Activated T-helper 9 cell treated with anti-CD3 and anti-CD28 coated beads, Interleukin-2, amount 50 U/mL, for 16 hours (primary cell): Measurements from ENCODE around the gene ZNRD2.

Source experiments
- DNase-seq: peaks from one replicate; pipeline ENCODE4 v3.0.0-alpha.2; 2020; ENCODE audit warnings: low read depth

The ZNRD2 gene

GRCh38 chr11:65588199-65589054 is 18.1 kb downstream of the ZNRD2 start:
- peak; percentile 55 for DNase-seq

GRCh38 chr11:65589444-65590239 is 19.4 kb downstream of the ZNRD2 start:
- DNase-seq, result no peak

GRCh38 chr11:65590240-65590738 is 20.0 kb downstream of the ZNRD2 start:
- DNase-seq, result no peak

DNA sequence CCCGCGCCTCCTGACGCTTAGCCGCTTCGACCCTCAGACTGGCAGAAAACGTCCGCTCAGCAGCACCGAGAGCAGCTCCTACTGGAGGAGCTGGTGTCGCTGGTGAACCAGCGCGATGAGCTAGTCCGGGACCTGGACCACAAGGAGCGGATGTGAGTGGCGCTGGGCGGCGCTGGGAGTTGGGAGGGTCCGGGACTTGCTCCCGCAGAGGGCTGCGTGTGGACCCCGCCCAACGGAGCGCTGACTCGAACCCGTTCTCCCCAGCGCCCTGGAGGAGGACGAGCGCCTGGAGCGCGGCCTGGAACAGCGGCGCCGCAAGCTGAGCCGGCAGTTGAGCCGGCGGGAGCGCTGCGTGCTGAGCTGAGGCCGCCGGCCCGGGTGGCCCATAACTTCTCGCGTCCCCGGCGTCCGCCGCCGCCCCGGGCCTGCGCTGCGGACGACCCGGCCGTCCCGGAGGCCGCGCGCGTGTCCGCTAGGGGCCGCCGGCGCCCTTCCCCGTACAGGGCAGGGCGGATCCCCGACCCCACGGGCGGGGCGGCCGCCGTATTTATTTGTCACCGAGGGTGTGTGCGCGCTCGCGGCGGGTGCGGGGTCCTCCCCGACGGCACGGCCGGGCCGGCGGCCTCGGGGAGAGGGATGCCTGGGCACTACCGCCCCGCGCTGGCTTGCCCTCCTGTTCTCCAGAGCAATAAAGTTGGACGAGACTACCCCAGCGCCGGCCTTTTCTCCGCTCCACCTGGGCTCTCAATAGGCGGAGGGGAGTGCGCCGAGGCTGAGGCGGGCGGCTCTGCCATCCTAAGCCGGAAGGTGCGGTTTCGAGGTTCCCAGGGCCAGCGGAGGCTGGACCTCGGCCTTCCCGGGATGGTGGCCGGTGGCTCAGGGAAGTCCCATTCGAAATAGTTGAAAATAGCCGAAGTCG is 21.9 kb downstream of the ZNRD2 start:
- no peak for DNase-seq

DNA sequence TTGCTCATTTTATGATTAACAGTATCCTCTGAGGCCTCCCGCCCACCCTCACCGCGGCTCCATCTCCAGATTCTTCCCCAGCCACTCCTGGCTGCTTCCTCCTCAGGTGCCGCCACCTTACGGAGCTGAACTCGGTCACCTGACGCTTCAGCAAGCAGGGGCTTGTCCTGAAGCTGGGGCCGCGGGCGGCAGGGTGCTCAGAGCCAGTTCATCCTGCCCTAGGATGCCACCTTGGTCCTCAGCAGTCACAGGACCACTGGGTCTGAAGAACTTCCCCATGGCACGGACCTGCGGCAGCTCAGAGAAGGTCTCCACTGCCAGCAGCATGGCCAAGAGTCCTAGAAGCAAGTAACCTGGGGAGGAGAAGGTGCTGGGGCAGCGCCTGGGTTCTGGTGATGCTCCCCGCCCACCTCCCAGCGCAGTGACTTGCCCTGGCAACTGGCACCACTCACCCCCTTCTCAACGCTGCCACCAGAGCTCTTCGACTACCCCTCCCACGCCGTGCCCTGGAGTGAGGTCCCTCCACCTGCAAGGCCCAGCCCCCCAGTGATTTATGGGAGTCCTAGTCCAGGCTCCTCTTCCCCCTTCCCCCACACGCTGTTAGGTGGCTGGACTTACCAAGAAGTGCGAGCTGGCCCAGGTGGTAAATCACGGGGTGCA is 22.7 kb downstream of the ZNRD2 start:
- no peak for DNase-seq

DNA sequence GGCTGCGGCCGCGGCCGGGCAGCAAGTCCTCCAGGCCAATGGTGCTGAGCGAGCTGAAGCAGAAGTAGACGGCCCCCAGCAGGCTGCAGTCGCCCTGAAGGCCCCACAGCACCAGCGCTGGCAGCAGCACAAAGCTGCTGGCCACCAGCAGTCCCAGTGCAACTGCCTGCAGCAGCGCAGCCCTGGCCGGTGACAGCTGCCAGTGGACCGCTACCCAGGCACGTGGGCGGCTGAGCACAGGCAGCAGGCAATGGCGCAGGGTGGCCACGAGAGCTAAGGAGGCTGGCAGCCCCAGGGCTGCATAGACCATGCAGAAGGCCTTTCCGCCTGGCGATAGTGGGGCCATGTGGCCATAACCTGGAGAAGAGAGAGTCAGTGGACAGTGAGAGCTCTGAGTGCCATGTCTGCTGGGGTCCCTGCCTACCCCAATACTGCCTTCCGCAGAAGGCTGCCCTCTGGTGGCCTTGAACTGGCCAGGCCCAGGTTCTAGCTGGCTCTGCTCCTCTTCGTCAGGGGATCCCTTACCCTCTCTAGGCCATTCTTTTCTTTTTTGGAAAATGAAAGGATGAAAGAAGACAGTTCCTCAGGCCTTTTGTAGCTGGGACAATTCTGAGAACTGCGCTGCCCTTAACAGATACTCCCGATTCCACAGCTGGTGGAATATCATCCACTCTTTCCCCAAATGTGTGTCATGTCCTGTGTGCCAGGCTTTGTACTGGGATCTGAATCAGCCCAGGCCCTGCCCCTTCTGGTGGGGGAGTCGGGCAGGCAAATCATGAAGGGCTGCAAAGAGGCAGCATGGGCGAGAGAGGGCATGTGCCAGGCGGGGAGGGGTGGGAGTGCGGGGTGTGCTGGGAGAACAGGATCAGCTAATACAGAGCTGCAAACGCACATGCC is 23.5 kb downstream of the ZNRD2 start:
- DNase-seq, result no peak

GRCh38 chr11:65595131-65595530 is 24.9 kb downstream of the ZNRD2 start:
- no peak for DNase-seq

GRCh38 chr11:65595543-65596281 is 25.4 kb downstream of the ZNRD2 start, which contains the start of gene KCNK7:
KCNK7 (minus strand) TSS chr11:65595800; CDS start chr11:65595772, 28 bp downstream.
- no peak for DNase-seq

DNA sequence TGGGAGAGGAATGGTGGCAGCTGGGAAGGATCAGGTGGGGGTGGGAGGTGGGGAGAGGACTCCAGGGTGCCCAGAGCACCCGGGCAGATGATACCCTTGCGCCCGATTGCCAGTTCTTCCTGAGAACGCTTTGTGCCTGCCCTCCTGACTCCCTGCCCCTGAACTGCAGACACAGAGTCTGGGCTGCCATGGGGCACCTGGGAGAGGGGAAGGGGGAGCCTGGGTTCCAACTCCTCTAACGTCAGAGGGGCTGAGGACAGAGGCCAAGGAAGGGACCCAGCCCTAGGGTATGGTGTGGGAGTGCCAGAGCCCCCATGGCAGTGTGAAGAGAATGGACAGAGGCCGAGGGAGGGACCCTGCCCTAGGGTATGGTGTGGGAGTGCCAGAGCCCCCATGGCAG is 26.2 kb downstream of the ZNRD2 start:
- DNase-seq, result no peak

DNA sequence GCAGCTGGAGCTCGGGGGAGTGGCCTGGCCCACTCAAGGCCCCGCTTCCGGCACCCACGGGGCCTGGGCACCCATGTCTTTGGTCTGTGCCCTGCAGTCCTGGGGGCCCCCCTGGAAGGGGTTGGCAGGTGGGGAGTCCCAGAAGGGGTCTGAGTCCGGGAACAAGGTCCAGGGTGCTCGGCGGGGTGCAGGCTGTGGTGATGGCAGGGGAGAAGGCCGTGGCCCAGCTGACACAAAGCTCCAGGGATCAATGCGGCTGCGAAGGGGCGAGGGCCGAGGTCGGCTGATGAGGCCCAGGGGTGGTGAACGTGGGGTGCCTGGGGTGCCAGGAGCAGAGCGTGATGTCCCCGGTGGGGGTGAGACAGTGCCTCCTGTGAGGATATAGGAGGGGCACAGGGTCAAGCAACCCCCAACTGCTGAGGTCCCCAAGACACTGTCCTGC is 28.0 kb downstream of the ZNRD2 start:
- no peak for DNase-seq

- DNase-seq, result no peak
Observed at GRCh38 chr11:65599216-65599954, 29.1 kb downstream of the ZNRD2 start.

DNA sequence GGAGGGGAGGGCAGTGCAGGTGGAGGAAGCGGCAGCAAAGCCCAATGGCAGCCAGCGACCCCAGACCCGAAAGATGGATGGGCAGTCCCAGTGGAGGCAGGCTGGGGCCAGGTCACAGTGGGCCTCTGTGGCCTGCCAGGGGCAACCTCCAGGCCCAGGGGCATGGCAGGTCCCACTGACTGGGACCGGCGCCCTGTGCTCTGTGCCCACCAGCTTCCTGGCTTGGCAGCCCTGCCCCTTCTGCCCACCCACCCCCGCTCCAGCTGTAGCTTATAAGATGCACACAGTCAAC is 29.6 kb downstream of the ZNRD2 start:
- DNase-seq, result no peak

DNA sequence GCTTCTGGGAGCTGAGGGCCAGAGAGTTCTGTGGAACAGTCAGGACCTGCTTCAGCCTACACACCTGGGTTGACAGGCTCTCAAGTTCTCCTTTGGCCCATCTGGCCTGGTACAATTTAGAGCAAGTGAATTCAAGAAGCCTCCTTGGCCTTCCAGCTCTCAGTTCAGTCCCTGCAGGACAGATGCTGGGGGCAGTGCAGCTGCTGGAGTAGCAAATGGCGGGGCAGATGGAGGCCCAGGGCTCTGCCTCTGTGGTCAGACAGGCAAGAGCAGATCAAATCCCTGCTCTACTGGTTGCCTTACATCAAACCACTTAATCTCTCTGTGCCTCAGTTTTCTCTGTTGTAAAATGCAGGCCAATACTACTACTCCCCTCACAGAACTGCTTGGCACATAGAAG is 34.0 kb downstream of the ZNRD2 start:
- DNase-seq, result no peak

GRCh38 chr11:65606876-65607613 is 36.8 kb downstream of the ZNRD2 start:
- DNase-seq, result no peak

- no peak for DNase-seq
Observed at GRCh38 chr11:65607614-65608426, 37.5 kb downstream of the ZNRD2 start.

- no peak for DNase-seq
Observed at GRCh38 chr11:65609229-65609628, 39.0 kb downstream of the ZNRD2 start.

DNA sequence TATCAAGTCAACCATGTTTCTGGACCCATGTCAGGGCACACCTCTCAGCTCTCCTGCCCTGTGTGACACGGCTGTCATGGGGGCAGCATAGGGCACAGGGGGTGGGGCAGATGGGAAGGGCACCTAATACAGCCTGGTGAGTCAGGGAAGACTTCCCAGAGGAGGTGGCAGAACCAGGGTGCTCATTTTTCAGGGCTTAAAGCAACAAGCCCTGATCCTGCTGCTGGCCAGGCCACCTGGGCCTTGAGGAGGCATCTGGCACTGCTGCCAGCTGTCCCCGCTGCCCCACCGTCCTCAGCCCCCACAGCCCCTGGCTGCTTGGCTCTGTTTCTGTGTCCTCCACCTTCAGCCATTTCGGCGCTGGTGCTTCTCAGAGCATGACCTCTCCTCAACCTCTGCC is 39.4 kb downstream of the ZNRD2 start:
- DNase-seq, result no peak
